ENCODE data around the gene PRKCA.

DNA sequence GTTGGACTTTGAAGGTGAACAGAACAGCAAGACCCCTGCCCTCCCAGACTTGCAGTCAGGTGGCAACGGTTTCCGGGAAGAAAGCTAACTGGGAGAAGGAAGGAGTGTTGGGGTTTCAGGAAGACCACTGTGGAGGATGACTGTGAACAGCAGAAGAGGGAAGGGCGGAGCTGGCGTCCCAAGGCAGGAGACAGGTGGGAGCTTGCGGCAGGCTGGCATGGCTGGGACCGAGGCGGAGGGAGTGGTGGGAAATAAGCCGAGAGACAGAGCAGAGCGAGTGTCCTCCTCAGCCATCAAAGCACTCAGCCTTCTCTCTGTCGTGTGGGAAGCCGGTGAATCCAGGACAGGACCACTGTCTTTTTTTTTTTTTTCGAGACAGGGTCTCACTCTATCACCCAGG, 424.0 kb downstream of the PRKCA start:
- TF ChIP-seq, protein P1, sequence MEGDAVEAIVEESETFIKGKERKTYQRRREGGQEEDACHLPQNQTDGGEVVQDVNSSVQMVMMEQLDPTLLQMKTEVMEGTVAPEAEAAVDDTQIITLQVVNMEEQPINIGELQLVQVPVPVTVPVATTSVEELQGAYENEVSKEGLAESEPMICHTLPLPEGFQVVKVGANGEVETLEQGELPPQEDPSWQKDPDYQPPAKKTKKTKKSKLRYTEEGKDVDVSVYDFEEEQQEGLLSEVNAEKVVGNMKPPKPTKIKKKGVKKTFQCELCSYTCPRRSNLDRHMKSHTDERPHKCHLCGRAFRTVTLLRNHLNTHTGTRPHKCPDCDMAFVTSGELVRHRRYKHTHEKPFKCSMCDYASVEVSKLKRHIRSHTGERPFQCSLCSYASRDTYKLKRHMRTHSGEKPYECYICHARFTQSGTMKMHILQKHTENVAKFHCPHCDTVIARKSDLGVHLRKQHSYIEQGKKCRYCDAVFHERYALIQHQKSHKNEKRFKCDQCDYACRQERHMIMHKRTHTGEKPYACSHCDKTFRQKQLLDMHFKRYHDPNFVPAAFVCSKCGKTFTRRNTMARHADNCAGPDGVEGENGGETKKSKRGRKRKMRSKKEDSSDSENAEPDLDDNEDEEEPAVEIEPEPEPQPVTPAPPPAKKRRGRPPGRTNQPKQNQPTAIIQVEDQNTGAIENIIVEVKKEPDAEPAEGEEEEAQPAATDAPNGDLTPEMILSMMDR (IDR thresholded peaks at IDR 0.05 in 2 of 3, conservative IDR thresholded peaks at IDR 0.05 in 1 of 3; ENCODE audit: control insufficient read depth in 2 of 3, extremely low read depth in 1 of 3, insufficient read depth in 1 of 3, low read depth in 3 of 3, low read length in 3 of 3) = no peak
- TF ChIP-seq CREB1 (IDR thresholded peaks at IDR 0.05; ENCODE audit: low read depth) (no peak), POLR2A (IDR thresholded peaks at IDR 0.05; ENCODE audit: low read depth, low read length) (no peak), BRCA1 (IDR thresholded peaks at IDR 0.05; ENCODE audit: low read depth, low read length) (no peak), CEBPB (IDR thresholded peaks at IDR 0.05; ENCODE audit: borderline replicate concordance in 1 of 2, low read depth in 2 of 2, low read length in 2 of 2) (no peak), YY1 (IDR thresholded peaks at IDR 0.05; ENCODE audit: low read depth, low read length) (no peak), SIN3A (IDR thresholded peaks at IDR 0.05; ENCODE audit: low read depth, low read length) (no peak), RFX5 (IDR thresholded peaks at IDR 0.05; ENCODE audit: low read depth, low read length) (no peak), STAT3 (IDR thresholded peaks at IDR 0.05; ENCODE audit: low read depth, low read length) (no peak), ZBTB33 (IDR thresholded peaks at IDR 0.05) (no peak), POLR2AphosphoS5 (IDR thresholded peaks at IDR 0.05; ENCODE audit: low read length) (no peak)

Data from GM12878 (cell line).